ENCODE data around the gene PTPRN2. TPM values are rescaled to one million over a fixed set of nuclear protein-coding genes. Genes with fewer than 3 reads are reported as not detected.

The PTPRN2 gene
- total and polyA plus RNA-seq, 2 donors (not counting 3 experiments of a cell fraction or from before 2014, with no cell fraction given), result 0.62 to 0.88 TPM

- intact Hi-C loops (cut with micrococcal nuclease) (no loop called here), dilution Hi-C loops (cut with MboI; ENCODE audit: extremely low pct_ligation_motif_present, low sequenced_read_pairs) (no loop called here)
- BruUV-seq (replicated peaks), result no TSS peak
- TF ChIP-seq MYC (IDR thresholded peaks at IDR 0.05; ENCODE audit: low read depth, low read length) (no peak), EZH2 (IDR thresholded peaks at IDR 0.05; ENCODE audit: borderline replicate concordance, low read depth, low read length, severe bottlenecking) (no peak), JUN (IDR thresholded peaks at IDR 0.05; ENCODE audit: borderline replicate concordance, insufficient read depth, insufficient read length, low read depth) (no peak), GATA2 (IDR thresholded peaks at IDR 0.05; ENCODE audit: insufficient read depth, insufficient read length, low read depth, low read length) (no peak), CTCF (IDR thresholded peaks at IDR 0.05; ENCODE audit: extremely low read depth in 1 of 2, insufficient read depth in 1 of 2, low read depth in 1 of 2, low read length in 2 of 2) (no peak), POLR2A (IDR thresholded peaks at IDR 0.05; ENCODE audit: low read depth, low read length) (no peak), MAX (IDR thresholded peaks at IDR 0.05; ENCODE audit: insufficient read depth, insufficient read length) (no peak), POLR2AphosphoS5 (IDR thresholded peaks at IDR 0.05; ENCODE audit: insufficient read depth, low read depth, low read length) (no peak)
- CTCF ChIA-PET, result no interaction called here
- no peaks in the 10 kb centered on the region for H4K20me1 ChIP-seq (replicated peaks; ENCODE audit: control insufficient read depth, extremely low read depth, insufficient read depth, low read length)
- peaks cover 7% of the 10 kb centered on the region for H3K9me3 ChIP-seq (replicated peaks; ENCODE audit: control insufficient read depth, insufficient read depth, low read length)
- H3K79me2 ChIP-seq (ENCODE audit: control insufficient read depth, insufficient read depth, low read length), result no peaks in the 10 kb centered on the region
- no peak overlapping the region for H3K9ac ChIP-seq (replicated peaks; ENCODE audit: extremely low read depth, insufficient read depth, low read length)
- no peaks in the 10 kb centered on the region for H3K9me1 ChIP-seq (replicated peaks; ENCODE audit: control insufficient read depth, extremely low read depth, insufficient read depth, low read length)
- H3K27me3 ChIP-seq (ENCODE audit: control insufficient read depth in 2 of 2, insufficient read depth in 2 of 2, low read length in 2 of 2), result no peaks in the 10 kb centered on the region
- H3K4me2 ChIP-seq (ENCODE audit: insufficient read depth, low read length), result no peak overlapping the region
- DNase-seq (ENCODE audit: low read depth, low spot score), result no peak
- H3K27ac ChIP-seq (ENCODE audit: insufficient read depth, low read depth, low read length), result no peak overlapping the region
- no peak overlapping the region for H3K4me3 ChIP-seq (replicated peaks in 1 of 3; ENCODE audit: insufficient read depth in 1 of 3, low read depth in 1 of 3, low read length in 3 of 3)
- POLR2A ChIA-PET, result no interaction called here
- H3K4me1 ChIP-seq (ENCODE audit: control insufficient read depth, extremely low read depth, insufficient read depth, low read length), result no peaks in the 10 kb centered on the region
- H3K36me3 ChIP-seq (ENCODE audit: control insufficient read depth in 2 of 2, extremely low read depth in 1 of 2, insufficient read depth in 2 of 2, low read length in 2 of 2), result no peaks in the 10 kb centered on the region
- no peak overlapping the region for H2AFZ ChIP-seq (ENCODE audit: low read depth, low read length)
- FAIRE-seq, result no peak
These were observed 139.1 kb downstream of the PTPRN2 start for GRCh38 chr7:158448430-158449100.

Data from endothelial cell of umbilical vein (primary cell).